Activated naive CD8-positive, alpha-beta T cell treated with anti-CD3 and anti-CD28 coated beads, Interleukin-2, amount 10 ng/mL, durations not matched to agents 7 days and 5 days (primary cell): ENCODE data around the gene TSTD2. TPM values are rescaled to one million over a fixed set of nuclear protein-coding genes. Genes with fewer than 3 reads are reported as not detected.

Experiments
- ATAC-seq: fragments of 150-1000 bp; cut with Tn5 transposase; one replicate; pipeline ENCODE4 v1.10.0; 2021; ENCODE audit warnings: low read depth, moderate library complexity
- POLR2A ChIA-PET: fragments of 350-600 bp; sonication (Branson Sonifier 250); formaldehyde crosslinking; loops from one replicate; lab custom pipeline; 2021; ENCODE audit warnings: antibody characterized with exemption; lab: Charles Lee
- DNase-seq: peaks from one replicate; pipeline ENCODE4 v3.0.0; 2021
- H3K27ac Mint-ChIP-seq: one replicate; pipeline ENCODE4 v1.8.0; 2022; ENCODE audit warnings: mild to moderate bottlenecking, mixed read lengths
- H3K27me3 Mint-ChIP-seq: one replicate; pipeline ENCODE4 v1.8.0; 2022; ENCODE audit warnings: mild to moderate bottlenecking, moderate library complexity, mixed read lengths
- H3K36me3 Mint-ChIP-seq: one replicate; pipeline ENCODE4 v1.8.0; 2021; ENCODE audit warnings: mild to moderate bottlenecking, mixed read lengths
- H3K4me1 Mint-ChIP-seq: one replicate; pipeline ENCODE4 v1.8.0; 2021; ENCODE audit warnings: mixed read lengths
- H3K4me3 Mint-ChIP-seq: one replicate; pipeline ENCODE4 v1.8.0; 2022; ENCODE audit warnings: mild to moderate bottlenecking, moderate library complexity, mixed read lengths
- H3K9me3 Mint-ChIP-seq: one replicate; pipeline ENCODE4 v1.8.0; 2021; ENCODE audit warnings: mixed read lengths
- total RNA-seq, 2 experiments: library from RNA; stranded (reverse); gene quantifications; one replicate each; pipeline ENCODE4 v1.2.3, GENCODE V29; 2021

Gene TSTD2
- total RNA-seq, 2 experiments from 2014 or later = 17.0 to 19.6 TPM

DNA sequence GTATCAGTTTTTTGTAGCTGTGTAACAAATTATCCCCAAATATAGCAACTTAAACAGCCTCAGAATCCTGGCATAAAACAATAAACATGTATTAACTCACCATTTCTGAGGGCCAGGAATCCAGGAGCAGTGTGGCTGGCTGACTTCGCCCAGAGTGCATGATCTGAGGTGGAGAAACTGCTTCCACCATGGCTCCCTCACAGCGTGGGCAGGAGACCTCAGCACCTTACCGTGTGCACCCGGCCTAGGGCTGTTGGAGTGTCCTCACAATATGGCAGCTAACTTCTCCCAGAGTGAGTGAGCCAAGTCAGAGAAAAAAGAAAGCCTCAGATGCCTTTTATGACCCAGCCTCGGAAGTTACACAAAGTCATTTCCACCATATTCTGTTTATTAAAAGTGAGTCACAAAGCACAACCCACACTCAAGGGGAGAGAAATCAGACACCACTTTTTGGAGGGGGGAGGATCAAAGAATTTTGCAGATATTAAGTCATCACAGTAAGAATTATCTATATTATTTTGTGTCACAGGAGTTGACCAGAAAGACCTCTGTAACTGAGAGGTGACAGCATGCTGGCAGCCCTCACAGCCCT, 59.6 kb downstream of the TSTD2 start:
- peaks cover 9% of the 10 kb centered on the region for H3K4me1 Mint-ChIP-seq
- DNase-seq (no peak), ATAC-seq (no peak)
- H3K27ac Mint-ChIP-seq = no peak overlapping the region
- no peaks in the 10 kb centered on the region for H3K36me3 Mint-ChIP-seq
- H3K27me3 Mint-ChIP-seq = no peaks in the 10 kb centered on the region
- H3K9me3 Mint-ChIP-seq = peaks cover 3% of the 10 kb centered on the region
- POLR2A ChIA-PET = no interaction called here
- H3K4me3 Mint-ChIP-seq = peak overlapping the region; percentile 41

DNA sequence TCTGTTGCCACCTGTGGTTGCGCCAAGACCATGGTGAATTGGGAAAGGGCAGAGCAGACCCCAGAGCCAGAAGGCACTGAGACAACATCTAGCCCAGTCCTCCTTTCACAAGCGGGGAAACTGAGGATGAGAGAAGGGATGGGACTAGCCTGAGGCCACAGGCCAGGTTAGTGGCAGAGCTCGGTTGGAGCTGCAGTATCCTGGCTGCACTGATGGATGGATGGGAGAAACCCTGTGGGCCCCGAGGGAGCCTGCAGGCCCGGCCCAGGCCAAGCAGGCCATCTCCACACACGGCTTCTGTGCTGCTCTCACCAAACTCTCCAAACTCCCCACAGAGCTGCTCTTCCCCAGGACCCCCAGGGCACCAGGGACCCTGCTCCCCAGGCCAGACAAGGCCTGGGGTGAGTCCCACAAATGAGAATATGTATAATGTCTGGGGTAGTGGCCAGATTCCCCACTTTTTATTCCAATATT, 60.2 kb downstream of the TSTD2 start:
- POLR2A ChIA-PET = no interaction called here
- no peaks in the 10 kb centered on the region for H3K36me3 Mint-ChIP-seq
- H3K4me1 Mint-ChIP-seq = peaks cover 9% of the 10 kb centered on the region
- H3K4me3 Mint-ChIP-seq = no peak overlapping the region
- no peak overlapping the region for H3K27ac Mint-ChIP-seq
- peaks cover 1% of the 10 kb centered on the region for H3K27me3 Mint-ChIP-seq
- H3K9me3 Mint-ChIP-seq = no peaks in the 10 kb centered on the region
- ATAC-seq (no peak), DNase-seq (no peak)

DNA sequence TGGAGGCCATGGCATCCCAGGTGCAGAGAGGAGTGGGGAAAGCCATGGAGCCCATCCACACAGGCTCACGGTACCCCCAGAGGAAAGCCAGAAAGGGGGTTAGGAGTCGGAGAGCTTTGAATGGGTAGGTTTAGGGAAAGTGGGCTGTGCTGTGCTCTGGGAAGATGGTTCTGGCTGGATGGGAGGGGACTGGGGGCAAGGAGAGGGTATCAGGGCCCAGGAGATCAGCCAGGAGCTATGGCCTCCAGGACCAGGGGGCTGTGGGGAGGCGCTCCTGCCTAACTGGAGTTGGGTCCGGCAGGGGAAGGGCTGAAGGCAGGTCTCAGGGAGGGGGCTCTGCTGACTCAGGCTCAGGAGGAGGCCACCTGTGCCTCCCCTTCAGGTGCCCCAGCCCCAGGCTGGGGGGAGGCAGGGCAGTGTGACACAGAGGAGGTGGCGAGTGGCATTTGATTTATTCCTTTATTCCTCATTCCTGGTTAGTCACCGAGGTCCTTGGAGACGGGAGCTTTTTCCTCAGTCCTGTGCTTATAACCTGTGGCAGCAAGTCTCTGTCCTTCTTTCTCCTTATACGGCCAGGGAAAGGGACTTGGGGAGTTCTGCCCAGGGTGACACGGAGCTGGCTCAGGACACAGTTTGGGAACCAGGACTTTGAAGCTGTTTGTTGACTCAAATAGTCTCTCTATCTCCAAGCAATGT, 60.8 kb downstream of the TSTD2 start:
- Mint-ChIP-seq H3K27ac (no peak overlapping the region), H3K9me3 (no peaks in the 10 kb centered on the region), H3K4me3 (no peak overlapping the region), H3K27me3 (peaks cover 3% of the 10 kb centered on the region), H3K4me1 (peaks cover 9% of the 10 kb centered on the region), H3K36me3 (no peaks in the 10 kb centered on the region)
- ATAC-seq (no peak), DNase-seq (no peak)
- POLR2A ChIA-PET = no interaction called here

DNA sequence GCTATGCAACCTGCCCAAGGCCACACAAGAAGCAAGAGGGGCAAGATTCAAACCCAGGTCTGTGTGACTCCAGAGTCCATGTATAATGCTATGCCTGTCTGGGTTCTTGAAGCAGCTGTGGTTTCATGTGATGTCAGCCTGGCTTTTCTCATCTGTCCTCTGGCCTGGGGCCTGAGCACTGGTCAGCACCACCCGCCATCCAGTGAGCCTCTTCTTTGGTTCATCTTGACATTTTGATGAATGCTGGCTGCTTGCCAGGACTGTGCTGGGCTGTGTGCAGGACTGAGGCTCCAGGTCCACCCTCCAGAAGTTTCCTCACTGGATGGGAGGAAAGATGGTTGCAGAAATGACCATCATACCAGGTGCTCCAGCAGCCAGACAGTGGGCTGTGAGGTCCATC, 61.5 kb downstream of the TSTD2 start:
- POLR2A ChIA-PET = no interaction called here
- DNase-seq = no peak
- H3K27me3 Mint-ChIP-seq = peaks cover 3% of the 10 kb centered on the region
- peaks cover 9% of the 10 kb centered on the region for H3K4me1 Mint-ChIP-seq
- H3K9me3 Mint-ChIP-seq = no peaks in the 10 kb centered on the region
- H3K4me3 Mint-ChIP-seq = no peak overlapping the region
- no peak for ATAC-seq
- peak overlapping the region; percentile 2 for H3K27ac Mint-ChIP-seq
- H3K36me3 Mint-ChIP-seq = no peaks in the 10 kb centered on the region

DNA sequence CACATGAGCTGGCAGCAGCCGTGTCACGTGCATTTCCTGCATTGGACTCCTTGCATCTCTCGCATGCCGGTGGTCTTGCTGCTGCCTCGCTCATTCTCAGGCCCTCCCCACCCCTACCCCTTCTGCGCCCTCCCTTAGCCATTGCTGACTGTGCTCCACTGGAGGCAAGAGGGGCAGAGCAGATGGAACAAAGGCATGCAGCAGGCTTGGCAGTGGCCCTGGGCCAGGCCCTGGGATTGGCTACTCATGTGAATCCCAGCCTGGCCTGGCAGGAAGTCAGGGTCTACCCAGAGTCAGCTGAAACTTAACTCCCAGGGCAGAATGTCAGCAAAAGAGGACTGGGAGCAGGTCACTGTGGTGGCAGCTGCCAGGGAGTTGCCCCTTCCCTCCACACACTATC, 62.3 kb downstream of the TSTD2 start:
- POLR2A ChIA-PET = no interaction called here
- H3K4me1 Mint-ChIP-seq = peaks cover 9% of the 10 kb centered on the region
- DNase-seq = no peak

DNA sequence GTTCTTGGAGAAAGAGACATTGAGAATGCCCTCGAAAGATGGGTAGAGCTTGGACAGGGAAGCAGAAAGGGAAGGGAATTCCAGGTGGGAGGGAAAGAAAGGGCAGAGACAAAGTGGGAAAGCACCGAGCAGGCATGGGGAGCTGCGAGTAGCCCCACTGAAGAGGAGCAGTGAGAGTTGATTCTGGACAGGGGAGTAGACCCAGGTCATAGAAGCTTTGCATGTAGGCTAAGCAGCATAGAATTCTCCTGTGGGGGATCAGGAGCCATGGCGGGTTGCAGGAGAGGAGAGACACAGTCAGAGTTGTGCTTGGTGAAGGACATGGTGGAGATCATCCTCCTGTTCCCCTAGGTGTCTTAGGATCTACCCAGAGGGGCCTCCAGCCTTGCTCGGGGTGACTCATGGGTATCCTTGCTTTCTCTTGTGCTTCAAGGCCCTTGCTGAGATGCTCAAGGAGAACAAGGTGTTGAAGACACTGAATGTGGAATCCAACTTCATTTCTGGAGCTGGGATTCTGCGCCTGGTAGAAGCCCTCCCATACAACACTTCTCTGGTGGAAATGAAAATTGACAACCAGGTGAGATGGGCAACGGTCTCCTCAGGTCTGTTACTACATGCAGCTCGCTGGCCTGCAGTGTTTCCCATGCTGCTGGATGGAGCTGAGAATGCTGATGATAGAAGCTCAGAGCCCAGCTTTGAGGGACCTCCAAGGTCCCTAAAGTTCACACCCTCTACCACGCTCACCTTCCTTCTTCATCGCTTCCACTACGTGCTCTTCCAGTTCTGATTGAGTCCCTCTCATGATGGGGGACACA, 64.5 kb downstream of the TSTD2 start:
- ATAC-seq = no peak
- H3K36me3 Mint-ChIP-seq = no peaks in the 10 kb centered on the region
- H3K27me3 Mint-ChIP-seq = peaks cover 3% of the 10 kb centered on the region
- no peaks in the 10 kb centered on the region for H3K4me1 Mint-ChIP-seq
- no peak overlapping the region for H3K27ac Mint-ChIP-seq
- no peak for DNase-seq
- H3K4me3 Mint-ChIP-seq = no peak overlapping the region
- POLR2A ChIA-PET = no interaction called here
- H3K9me3 Mint-ChIP-seq = no peaks in the 10 kb centered on the region

More for the DNA sequence above, 62.3 kb downstream of the TSTD2 start:
- Mint-ChIP-seq H3K27ac (no peak overlapping the region), H3K36me3 (no peaks in the 10 kb centered on the region), H3K27me3 (peaks cover 3% of the 10 kb centered on the region), H3K9me3 (no peaks in the 10 kb centered on the region), H3K4me3 (no peak overlapping the region)
- no peak for ATAC-seq

DNA sequence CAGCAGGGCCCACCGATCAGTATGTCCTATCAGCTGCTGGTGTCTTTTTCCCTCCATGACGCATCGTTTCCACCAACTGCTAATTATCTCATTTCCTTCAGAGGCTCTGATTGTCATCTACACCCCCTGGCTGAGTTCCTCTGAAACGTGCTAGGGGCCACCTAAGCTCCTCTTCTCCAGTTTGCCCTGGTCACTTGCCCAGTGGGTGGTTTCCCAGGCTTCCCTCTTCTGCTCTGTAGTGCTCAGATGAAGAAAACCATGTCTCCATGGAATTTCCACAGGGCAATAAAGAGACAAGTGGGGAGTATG, 65.3 kb downstream of the TSTD2 start:
- no peak for ATAC-seq

DNA sequence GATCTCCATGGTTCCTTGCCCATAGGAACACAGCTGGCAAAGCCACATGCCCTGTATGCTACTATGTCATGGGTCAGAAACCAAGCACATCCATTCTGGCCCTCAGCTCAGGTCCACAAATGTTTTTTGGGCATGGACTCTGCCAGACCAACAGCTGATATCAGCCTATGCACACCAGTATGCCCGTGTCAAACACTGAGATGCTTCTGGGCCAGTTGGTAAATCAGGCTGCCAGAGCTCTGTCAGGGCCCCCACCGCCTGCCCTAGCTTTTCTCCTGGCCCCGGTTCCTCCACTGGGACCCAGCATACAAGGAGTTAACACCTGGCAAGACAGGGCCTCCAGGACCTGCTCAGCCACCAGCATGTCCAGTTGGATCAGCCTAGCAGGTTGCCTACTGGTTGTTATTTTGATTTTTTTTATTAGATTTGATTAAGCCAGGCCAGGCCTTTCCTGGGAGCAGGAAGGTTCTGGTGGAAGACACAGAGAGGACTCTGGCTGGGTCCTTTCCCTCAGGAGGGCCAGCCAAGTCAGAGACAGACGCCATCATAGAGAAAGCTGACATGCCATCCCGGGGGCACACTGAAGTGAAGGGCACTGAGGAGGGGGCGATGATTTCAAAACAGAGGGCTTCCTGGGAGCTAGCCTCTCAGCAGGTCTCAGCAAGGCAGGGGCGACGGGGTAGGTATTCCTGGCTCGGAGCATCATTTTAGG, 65.8 kb downstream of the TSTD2 start:
- H3K9me3 Mint-ChIP-seq = no peaks in the 10 kb centered on the region
- no peaks in the 10 kb centered on the region for H3K4me1 Mint-ChIP-seq
- ATAC-seq (no peak), DNase-seq (no peak)
- H3K27me3 Mint-ChIP-seq = peaks cover 4% of the 10 kb centered on the region
- POLR2A ChIA-PET = interaction anchor here (0.5 kb wide), 1 partner anchor 27 kb away, joined by 4 read pairs; no protein-coding TSS in a partner anchor
- no peak overlapping the region for H3K27ac Mint-ChIP-seq
- H3K36me3 Mint-ChIP-seq = no peaks in the 10 kb centered on the region
- no peak overlapping the region for H3K4me3 Mint-ChIP-seq

More for the DNA sequence above, 65.3 kb downstream of the TSTD2 start:
- Mint-ChIP-seq H3K4me3 (no peak overlapping the region), H3K9me3 (no peaks in the 10 kb centered on the region), H3K27me3 (peaks cover 3% of the 10 kb centered on the region), H3K27ac (no peak overlapping the region), H3K36me3 (no peaks in the 10 kb centered on the region), H3K4me1 (no peaks in the 10 kb centered on the region)
- no peak for DNase-seq
- POLR2A ChIA-PET = no interaction called here

DNA sequence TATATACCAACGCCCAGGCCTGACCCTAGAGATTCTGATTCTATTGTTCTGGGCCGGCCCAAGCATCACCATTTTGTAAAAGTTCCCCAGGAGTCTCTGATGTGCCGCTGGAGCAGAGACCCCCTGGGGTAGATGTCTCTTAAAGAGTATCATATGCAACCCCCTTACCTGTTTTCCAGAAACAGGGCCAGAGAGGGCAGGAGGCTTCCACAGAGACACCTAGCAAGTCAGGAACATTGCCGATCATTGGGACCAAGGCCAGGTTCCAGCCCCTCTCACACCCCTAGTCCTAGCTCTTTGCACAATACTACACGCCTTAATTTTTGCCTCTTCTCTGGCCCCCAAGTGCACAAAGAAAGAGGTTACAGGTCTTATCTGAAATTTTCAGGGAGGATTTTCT, 67.9 kb downstream of the TSTD2 start:
- H3K27ac Mint-ChIP-seq = no peak overlapping the region
- H3K4me3 Mint-ChIP-seq = no peak overlapping the region
- no peak for DNase-seq

DNA sequence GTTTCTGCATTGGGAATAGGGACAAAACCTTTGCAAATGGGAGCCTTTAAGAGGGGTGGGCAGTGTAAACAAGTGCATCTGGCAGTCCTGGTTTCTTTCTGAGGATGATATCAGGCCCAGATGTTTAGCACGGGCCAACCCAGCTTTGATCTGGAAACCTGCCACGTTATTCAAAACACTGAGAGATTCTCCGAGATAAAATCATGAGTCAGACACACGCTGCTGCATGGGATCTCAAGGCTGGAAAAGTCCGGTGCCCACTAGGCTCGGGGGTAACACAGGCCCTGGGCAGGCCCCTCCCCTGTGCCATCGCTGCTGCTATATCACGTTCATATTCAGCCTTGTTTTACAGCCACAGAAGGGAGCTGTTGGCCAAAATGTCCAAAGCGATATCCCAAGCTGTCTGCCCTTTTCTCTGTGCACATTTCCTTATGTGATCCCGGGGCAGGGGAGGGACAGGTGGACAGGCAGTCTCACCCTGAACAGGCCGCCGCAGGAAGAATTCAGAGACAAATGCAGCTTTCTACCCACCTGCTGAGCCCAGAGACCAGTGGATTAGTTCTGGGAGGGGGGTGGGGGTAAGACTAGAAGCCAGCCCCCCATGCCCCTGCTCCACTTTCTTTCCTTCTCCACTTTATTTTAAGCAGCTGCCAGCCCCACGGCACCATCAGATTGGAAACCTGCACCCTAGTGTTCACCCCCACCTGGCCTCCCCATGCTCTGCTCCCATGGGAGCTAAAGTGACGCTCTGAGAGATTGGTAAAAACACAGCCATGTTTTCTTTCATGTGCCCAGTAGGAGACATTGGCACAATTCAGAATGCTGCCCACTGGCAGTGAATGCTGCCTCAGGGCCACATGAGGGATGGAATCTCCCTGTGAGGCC, 68.6 kb downstream of the TSTD2 start:
- Mint-ChIP-seq H3K36me3 (no peaks in the 10 kb centered on the region), H3K4me1 (peaks cover 3% of the 10 kb centered on the region), H3K4me3 (no peak overlapping the region)

More for the DNA sequence above, 67.9 kb downstream of the TSTD2 start:
- no peak for ATAC-seq
- POLR2A ChIA-PET = no interaction called here
- Mint-ChIP-seq H3K36me3 (no peaks in the 10 kb centered on the region), H3K9me3 (no peaks in the 10 kb centered on the region), H3K27me3 (peaks cover 11% of the 10 kb centered on the region), H3K4me1 (no peaks in the 10 kb centered on the region)

DNA sequence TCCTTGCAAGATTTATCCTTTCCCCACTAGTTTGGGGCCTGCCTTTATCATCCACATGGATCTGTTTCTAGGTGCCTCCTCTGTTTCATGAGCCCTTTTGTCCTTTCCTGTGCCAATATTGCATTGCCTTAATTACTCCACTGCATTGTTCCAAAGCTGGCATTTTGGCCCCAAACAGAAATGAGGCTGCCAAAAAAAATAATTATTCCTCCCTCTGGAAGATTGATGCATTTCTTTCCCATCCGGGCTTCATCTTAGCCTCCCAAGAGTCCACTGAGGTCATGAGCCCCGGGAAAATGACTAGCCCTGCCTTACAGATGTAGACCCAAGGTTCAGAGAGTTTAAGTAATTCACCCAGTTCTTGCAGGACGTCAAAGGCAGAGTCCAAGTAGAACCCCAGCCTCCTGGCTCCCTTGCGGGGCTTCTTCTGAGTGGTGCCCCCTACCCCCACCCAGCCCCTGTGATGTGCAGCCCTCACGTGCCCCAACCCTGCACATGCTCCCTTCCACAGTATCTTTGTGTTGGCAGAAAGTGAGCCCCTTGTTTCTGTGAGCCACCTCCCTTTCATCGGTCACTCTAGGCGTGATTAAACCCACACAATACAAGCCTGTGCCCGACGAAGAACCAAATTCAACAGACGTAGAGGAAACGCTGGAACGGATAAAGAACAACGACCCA, 69.6 kb downstream of the TSTD2 start:
- peaks cover 10% of the 10 kb centered on the region for H3K4me1 Mint-ChIP-seq
- no peaks in the 10 kb centered on the region for H3K9me3 Mint-ChIP-seq
- no peaks in the 10 kb centered on the region for H3K36me3 Mint-ChIP-seq
- no peak overlapping the region for H3K27ac Mint-ChIP-seq
- ATAC-seq = no peak
- H3K27me3 Mint-ChIP-seq = peaks cover 19% of the 10 kb centered on the region
- DNase-seq = no peak
- POLR2A ChIA-PET = no interaction called here
- no peak overlapping the region for H3K4me3 Mint-ChIP-seq

More for the DNA sequence above, 68.6 kb downstream of the TSTD2 start:
- POLR2A ChIA-PET = no interaction called here
- no peak overlapping the region for H3K27ac Mint-ChIP-seq
- peaks cover 15% of the 10 kb centered on the region for H3K27me3 Mint-ChIP-seq
- ATAC-seq = no peak
- no peak for DNase-seq
- no peaks in the 10 kb centered on the region for H3K9me3 Mint-ChIP-seq

DNA sequence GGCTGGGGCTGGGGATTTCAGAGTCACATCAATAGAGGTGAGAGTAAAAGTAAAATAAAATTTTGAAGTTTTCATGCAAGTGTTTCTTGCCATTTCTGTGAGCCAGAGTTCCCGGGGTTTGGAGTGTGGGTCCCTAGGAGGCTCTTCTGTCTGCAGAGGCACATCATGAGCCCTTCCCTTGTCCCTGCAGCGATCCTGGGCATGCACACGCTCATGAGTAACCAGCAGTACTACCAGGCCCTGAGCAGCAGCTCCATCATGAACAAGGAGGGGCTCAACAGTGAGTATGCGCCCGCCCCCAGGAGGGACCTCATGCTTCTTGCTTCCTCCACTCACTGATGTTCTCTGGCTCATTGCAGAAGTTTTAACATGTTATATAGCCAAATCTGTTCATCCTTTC, 70.6 kb downstream of the TSTD2 start:
- H3K4me3 Mint-ChIP-seq = no peak overlapping the region
- H3K36me3 Mint-ChIP-seq = no peaks in the 10 kb centered on the region
- peaks cover 15% of the 10 kb centered on the region for H3K27me3 Mint-ChIP-seq
- no peaks in the 10 kb centered on the region for H3K9me3 Mint-ChIP-seq
- H3K4me1 Mint-ChIP-seq = peaks cover 13% of the 10 kb centered on the region
- DNase-seq (no peak), ATAC-seq (no peak)
- POLR2A ChIA-PET = no interaction called here
- no peak overlapping the region for H3K27ac Mint-ChIP-seq
